ENCODE results near the gene FKTN. TPM values are rescaled to one million over a fixed set of nuclear protein-coding genes. Genes with fewer than 3 reads are reported as not detected.

The FKTN gene
- polyA plus RNA-seq, 1 experiment = 8.2 TPM

GRCh38 chr9:105681313-105681712 lies 123.4 kb downstream of the FKTN start:
- DNase-seq (ENCODE audit: low read depth) = no peak
- 0 out of 2 replicates have a peak, but pooled peaks cover 1% of the 10 kb centered on the region for H3K27me3 ChIP-seq (ENCODE audit: control insufficient read depth, insufficient read depth, low read length)
- TF ChIP-seq, protein P1, sequence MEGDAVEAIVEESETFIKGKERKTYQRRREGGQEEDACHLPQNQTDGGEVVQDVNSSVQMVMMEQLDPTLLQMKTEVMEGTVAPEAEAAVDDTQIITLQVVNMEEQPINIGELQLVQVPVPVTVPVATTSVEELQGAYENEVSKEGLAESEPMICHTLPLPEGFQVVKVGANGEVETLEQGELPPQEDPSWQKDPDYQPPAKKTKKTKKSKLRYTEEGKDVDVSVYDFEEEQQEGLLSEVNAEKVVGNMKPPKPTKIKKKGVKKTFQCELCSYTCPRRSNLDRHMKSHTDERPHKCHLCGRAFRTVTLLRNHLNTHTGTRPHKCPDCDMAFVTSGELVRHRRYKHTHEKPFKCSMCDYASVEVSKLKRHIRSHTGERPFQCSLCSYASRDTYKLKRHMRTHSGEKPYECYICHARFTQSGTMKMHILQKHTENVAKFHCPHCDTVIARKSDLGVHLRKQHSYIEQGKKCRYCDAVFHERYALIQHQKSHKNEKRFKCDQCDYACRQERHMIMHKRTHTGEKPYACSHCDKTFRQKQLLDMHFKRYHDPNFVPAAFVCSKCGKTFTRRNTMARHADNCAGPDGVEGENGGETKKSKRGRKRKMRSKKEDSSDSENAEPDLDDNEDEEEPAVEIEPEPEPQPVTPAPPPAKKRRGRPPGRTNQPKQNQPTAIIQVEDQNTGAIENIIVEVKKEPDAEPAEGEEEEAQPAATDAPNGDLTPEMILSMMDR (IDR thresholded peaks at IDR 0.05; ENCODE audit: insufficient read depth, low read depth, low read length) = no peak
- no peak overlapping the region for H3K4me3 ChIP-seq (ENCODE audit: low read depth, low read length)
- POLR2A ChIA-PET = no interaction called here
- H3K36me3 ChIP-seq (ENCODE audit: control insufficient read depth, insufficient read depth, low read length) = no peaks in the 10 kb centered on the region
- CTCF ChIA-PET = interaction anchor here (1.2 to 2.2 kb wide), 2 partner anchors 9 to 13 kb away, joined by 6 read pairs; partner anchors contain the start of gene TMEM38B

DNA sequence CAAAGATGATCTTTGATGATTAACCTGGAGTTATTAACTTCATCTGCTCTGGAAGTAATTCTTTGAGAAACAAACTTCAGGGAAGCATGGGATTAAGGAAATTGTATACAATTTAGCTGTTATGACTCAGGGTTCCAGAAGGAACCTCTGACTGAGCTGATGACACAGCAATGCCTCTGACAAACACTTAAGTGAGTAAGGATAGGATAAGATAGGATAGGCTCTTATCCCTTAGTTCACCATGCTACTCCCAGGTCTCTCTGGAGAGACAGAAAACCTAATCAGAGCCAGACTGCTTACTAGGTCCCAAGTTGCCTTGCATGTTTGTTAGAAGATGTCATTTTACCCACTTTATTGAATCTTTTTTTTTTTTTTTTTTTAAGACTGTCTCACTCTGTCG lies 123.8 kb downstream of the FKTN start:
- CTCF ChIA-PET = interaction anchor here (1.2 kb wide), 1 partner anchor 12 kb away, joined by 6 read pairs; the partner anchor contains the start of gene TMEM38B
- Histone ChIP-seq H3K27me3 (ENCODE audit: control insufficient read depth, insufficient read depth, low read length) (0 out of 2 replicates have a peak, but pooled peaks cover 1% of the 10 kb centered on the region), H3K36me3 (ENCODE audit: control insufficient read depth, insufficient read depth, low read length) (no peaks in the 10 kb centered on the region), H3K4me3 (ENCODE audit: low read depth, low read length) (no peak overlapping the region)
- POLR2A ChIA-PET = no interaction called here
- TF ChIP-seq, protein P1 (IDR thresholded peaks at IDR 0.05; ENCODE audit: insufficient read depth, low read depth, low read length) = no peak
- DNase-seq (ENCODE audit: low read depth) = no peak

DNA sequence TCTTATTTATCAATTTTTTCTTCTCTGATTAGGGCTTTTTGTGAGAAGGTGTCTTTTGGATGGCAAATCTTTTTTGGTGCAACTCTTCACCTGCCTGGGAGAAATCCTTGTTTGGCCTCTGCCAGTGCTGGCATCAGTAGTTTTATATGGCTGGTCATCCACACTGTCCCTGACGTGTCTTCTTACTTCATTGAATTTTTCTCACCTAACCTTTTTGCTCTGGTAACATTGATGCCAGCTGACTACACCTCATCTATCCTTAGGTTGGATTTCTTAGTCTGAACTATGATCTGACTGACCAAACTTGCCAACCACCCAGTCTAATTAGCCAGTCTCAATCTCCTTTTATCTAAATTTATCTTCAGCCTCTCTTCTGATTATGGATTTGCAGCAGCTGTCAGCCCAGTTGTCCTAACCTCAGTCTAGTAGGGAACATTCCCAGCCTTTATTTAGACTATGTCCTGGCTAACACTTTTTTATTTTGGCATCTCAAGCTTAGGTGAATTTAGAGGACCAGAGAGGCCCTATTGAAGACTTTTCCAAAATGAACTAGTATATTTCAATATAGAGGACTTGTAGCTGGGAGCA lies 125.9 kb downstream of the FKTN start:
- CTCF ChIA-PET = interaction anchor here (0.7 to 0.8 kb wide), 2 partner anchors 10 to 82 kb away, joined by 3 read pairs; partner anchors contain the start of gene TMEM38B
- POLR2A ChIA-PET = no interaction called here
- no peak for DNase-seq (ENCODE audit: low read depth)

DNA sequence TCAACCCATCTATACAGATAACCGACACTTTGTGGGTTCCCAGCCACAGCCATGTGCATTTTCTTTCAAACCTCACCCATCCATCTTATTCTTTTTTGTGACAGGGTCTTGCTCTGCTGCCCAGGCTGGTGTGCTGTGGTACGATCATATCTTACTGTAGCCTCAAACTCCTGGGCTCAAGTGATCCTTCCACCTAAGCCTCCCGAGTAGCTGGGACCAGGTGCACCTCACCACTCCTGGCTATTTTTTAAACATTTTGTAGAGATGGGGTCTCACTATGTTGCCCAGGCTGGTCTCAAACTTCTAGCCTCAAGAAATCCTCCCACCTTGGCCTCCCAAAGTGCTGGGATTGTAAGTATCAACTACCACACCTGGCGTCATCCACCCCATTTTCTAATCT lies 129.0 kb downstream of the FKTN start:
- Histone ChIP-seq H3K27me3 (ENCODE audit: control insufficient read depth, insufficient read depth, low read length) (no peaks in the 10 kb centered on the region), H3K36me3 (ENCODE audit: control insufficient read depth, insufficient read depth, low read length) (no peaks in the 10 kb centered on the region), H3K4me3 (ENCODE audit: low read depth, low read length) (no peak overlapping the region)
- ChIA-PET CTCF (no interaction called here), POLR2A (no interaction called here)
- TF ChIP-seq, protein P1 (IDR thresholded peaks at IDR 0.05; ENCODE audit: insufficient read depth, low read depth, low read length) = no peak
- no peak for DNase-seq (ENCODE audit: low read depth)

More for the DNA sequence above, 125.9 kb downstream of the FKTN start:
- no peak overlapping the region for H3K4me3 ChIP-seq (ENCODE audit: low read depth, low read length)
- H3K27me3 ChIP-seq (ENCODE audit: control insufficient read depth, insufficient read depth, low read length) = 0 out of 2 replicates have a peak, but pooled peaks cover 1% of the 10 kb centered on the region
- no peaks in the 10 kb centered on the region for H3K36me3 ChIP-seq (ENCODE audit: control insufficient read depth, insufficient read depth, low read length)
- TF ChIP-seq, protein P1 (IDR thresholded peaks at IDR 0.05; ENCODE audit: insufficient read depth, low read depth, low read length) = no peak

Other genes with a start within 250 kb of the FKTN start
- 0.81 and 2.0 TPM in 2 replicates for gene FSD1L, start 110.1 kb upstream of the FKTN start, polyA plus RNA-seq (2011; rRNA removed)
- 0.13 TPM in 2 replicates for gene TAL2, start 104.3 kb downstream of the FKTN start, polyA plus RNA-seq (2011; rRNA removed)
- 3.6 and 6.7 TPM in 2 replicates for gene TMEM38B, start 136.4 kb downstream of the FKTN start, polyA plus RNA-seq (2011; rRNA removed)